Smooth muscle cell of trachea (primary cell): ENCODE results near the gene AQP12A. TPM values are rescaled to one million over a fixed set of nuclear protein-coding genes. Genes with fewer than 3 reads are reported as not detected.

Source experiments
- total RNA-seq: library from RNA; depleted of rRNA; stranded (reverse); fragments of >200 nt; gene quantifications from 2 replicates; pipeline ENCODE4 v1.2.1, GENCODE V29; 2014

Gene AQP12A
- not detected in 2 replicates for total RNA-seq

GRCh38 chr2:240691631-240692420 lies at the start of gene AQP12A:
Gene AQP12A (plus strand): TSS chr2:240691866. CDS start chr2:240691914, 48 bp downstream.

DNA sequence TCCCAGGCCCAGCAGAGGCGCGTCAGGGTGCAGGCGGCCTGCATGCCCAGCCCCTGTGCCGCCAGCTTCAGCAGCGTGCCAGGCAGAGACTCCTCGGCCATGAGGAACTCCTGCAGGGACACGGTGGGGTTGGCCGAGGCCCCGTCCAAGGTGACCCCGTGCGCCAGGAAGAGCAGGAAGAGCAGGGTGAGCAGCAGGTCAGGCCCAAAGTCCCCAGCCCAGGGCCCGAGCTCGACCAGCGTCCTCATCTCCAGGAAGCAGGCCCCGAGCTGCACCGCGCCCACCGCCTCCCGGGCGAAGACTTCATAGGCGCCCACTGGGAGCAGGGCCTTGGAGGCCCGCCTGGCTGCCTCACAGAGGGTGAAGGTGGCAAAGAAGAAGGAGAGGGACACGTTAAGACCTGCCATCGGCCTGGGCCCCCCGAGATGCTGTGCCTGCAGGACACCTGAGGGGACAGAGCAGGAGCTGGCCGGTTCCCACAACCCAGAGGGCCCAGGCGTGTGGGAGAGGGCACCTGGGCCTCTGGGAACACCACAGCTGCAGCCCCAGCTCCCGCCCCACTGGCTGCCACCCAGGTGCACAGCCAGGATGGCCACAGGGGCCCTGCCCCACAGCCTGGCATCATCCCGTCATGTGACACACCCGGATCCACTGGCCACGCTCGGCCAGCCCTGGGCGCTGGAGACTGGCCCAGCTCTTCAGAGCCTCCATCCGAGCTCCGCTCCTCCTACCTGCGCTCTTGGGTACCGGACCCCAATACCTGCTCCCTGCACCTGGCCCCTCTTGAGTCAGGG lies 9.0 kb upstream of the AQP12A start, which contains the start of gene AQP12B:
TSS of gene AQP12B (minus strand) at position 455 of the 794 bp plus-strand sequence. CDS start at position 407, 48 bp downstream.

Other genes with a start within 250 kb of the AQP12A start
- 7.0 and 8.4 TPM in 2 replicates for gene ANKMY1, start 133.9 kb upstream of the AQP12A start, total RNA-seq
- 3.1 and 3.3 TPM in 2 replicates for gene DUSP28, start 131.5 kb upstream of the AQP12A start, total RNA-seq
- gene RNPEPL1, start 123.4 kb upstream of the AQP12A start, total RNA-seq, result 30.1 and 36.4 TPM in 2 replicates
- 24.0 and 24.6 TPM in 2 replicates for gene CAPN10, start 105.1 kb upstream of the AQP12A start, total RNA-seq
- 0.99 TPM in 1 of 2 replicates, not detected in the other for gene GPR35, start 66.4 kb upstream of the AQP12A start, total RNA-seq
- gene AQP12B, start 9.0 kb upstream of the AQP12A start, total RNA-seq, result 0.17 TPM in 1 of 2 replicates, not detected in the other
- gene KIF1A, start 128.4 kb downstream of the AQP12A start, total RNA-seq, result not detected in 2 replicates
- not detected in 2 replicates for gene AGXT, start 177.0 kb downstream of the AQP12A start, total RNA-seq
- not detected in 2 replicates for gene MAB21L4, start 204.3 kb downstream of the AQP12A start, total RNA-seq
- gene CROCC2, start 214.5 kb downstream of the AQP12A start, total RNA-seq, result 0.50 and 1.0 TPM in 2 replicates